Head of caudate nucleus (tissue), 42 donors: ENCODE data around the gene S1PR3.

Experiments
- DNase-seq, 42 donors: peaks; one replicate each; pipeline versions ENCODE4 v3.0.0 to v3.0.0-alpha.2; 2020 to 2021; ENCODE audit warnings: mixed read lengths in 7 of 42
- intact Hi-C: fragments of 100-400 bp; cut with DNase I; formaldehyde crosslinking; loops from one replicate; pipeline ENCODE4 v1.15.0; 2022

The S1PR3 gene

DNA sequence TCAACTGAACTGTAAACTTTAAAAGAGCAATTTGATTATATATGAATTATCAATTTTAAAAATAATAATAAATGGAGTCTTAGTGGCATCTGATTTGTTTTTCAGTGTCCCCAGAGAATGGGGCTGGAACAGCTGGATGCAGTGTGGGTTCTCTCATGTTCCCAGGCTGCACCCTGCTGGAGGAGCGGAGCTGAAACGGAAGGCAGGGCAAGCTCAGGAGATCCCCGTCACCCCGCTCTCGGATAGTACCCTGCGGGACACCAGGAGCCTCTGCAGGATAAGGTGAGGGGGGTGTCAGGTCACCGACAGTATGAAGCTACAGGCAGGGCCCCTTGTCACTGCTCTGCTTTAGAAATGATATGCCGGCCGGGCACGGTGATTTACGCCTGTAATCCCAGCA lies 57.3 kb downstream of the S1PR3 start:
- intact Hi-C loops, result no loop called here
- DNase-seq, result peak in 1 of 42 donors; percentile 34

- peak in 1 of 42 donors; percentile 28 for DNase-seq
- intact Hi-C loops, result no loop called here
These were observed 58.4 kb downstream of the S1PR3 start for GRCh38 chr9:89049646-89050045.

GRCh38 chr9:89051421-89052025 lies 60.3 kb downstream of the S1PR3 start:
- intact Hi-C loops, result no loop called here
- DNase-seq, result peak in 1 of 42 donors; percentile 32

DNA sequence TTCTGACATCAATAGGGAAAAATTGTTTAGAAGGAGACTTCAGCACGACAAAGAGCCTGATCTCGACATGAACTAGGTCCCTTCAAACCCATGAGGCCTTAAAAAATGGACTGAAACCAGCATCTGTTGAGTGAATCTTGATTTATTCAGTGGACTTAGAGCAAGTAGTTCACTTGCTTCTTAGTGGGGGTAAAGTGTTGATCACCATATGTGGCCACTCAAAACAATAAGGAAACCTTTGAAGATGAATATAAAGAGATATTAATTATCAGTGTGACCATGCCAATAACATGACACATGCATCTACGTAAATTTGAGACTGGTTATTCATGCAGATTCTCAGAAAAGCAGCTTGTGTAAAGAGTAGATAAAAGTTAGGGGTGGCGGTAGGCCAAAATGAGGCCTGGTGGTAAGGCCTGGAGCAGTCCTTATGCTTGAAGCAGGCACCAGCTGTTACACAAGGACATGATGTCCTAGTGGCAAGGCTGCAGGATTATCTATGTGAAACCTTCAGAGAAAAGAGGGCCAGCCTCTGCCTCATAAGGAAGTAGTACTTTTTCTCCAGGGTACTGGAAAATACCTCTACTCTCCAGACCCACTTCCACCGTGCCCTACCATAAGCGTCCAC lies 61.3 kb downstream of the S1PR3 start:
- DNase-seq, result peak in 1 of 42 donors; percentile 8
- intact Hi-C loops, result no loop called here

DNA sequence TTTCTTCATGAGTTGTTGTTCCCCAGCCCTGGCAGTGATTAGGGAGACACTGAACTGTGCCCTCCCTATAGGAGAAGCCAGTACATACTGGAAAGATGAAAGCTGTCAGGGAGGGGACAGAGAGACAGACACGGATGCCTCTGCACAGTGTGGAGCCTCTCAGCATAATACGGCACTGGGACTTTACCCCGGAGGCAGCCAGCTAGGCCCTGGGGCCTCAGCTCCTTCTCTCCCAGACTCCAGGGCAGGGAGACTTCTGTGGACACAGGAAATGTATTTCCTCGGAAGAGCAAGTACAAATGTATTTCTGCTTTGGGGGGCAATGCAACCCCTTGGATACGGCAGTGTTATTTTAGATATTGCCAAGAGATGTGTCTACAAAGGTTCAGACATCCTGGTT lies 62.0 kb downstream of the S1PR3 start:
- peak in 1 of 42 donors; percentile 4 for DNase-seq
- intact Hi-C loops, result no loop called here
